ENCODE data around the gene LRP2. TPM values are rescaled to one million over a fixed set of nuclear protein-coding genes. Genes with fewer than 3 reads are reported as not detected.

LRP2 gene
- total RNA-seq, 6 donors from 2014 or later: 20.0 to 56.5 (median 27.5) TPM

- no peaks in the 10 kb centered on the region for H3K27me3 ChIP-seq
- H3K9me3 ChIP-seq: no peaks in the 10 kb centered on the region
- no peak overlapping the region for H3K4me3 ChIP-seq
- no peak for TF ChIP-seq EP300 (IDR thresholded peaks at IDR 0.05)
- TF ChIP-seq POLR2AphosphoS5 (IDR thresholded peaks at IDR 0.05): no peak
- no peak for TF ChIP-seq CTCF (IDR thresholded peaks at IDR 0.05)
- TF ChIP-seq POLR2A (IDR thresholded peaks at IDR 0.05): no peak
- DNase-seq: no peak
- WGBS, 2 donors: 70 to 71% methylated on average over 6 of the region's 6 CpGs
- no peak for ATAC-seq (ENCODE audit: low FRiP score in 2 of 2)
- no peak overlapping the region for H3K27ac ChIP-seq
- peaks cover 0 to 4% (median 0%) of the 10 kb centered on the region in 4 donors for H3K4me1 ChIP-seq
- no peaks in the 10 kb centered on the region for H3K36me3 ChIP-seq
Observed at GRCh38 chr2:169348321-169349024, 13.9 kb downstream of the LRP2 start.

GRCh38 chr2:169345486-169346437 is 16.6 kb downstream of the LRP2 start:
- Histone ChIP-seq H3K9me3 (no peaks in the 10 kb centered on the region), H3K27ac (no peak overlapping the region), H3K36me3 (no peaks in the 10 kb centered on the region), H3K4me1 (peaks cover 0 to 8% (median 0%) of the 10 kb centered on the region in 4 donors), H3K4me3 (no peak overlapping the region), H3K27me3 (no peaks in the 10 kb centered on the region)
- TF ChIP-seq POLR2AphosphoS5 (IDR thresholded peaks at IDR 0.05): no peak
- TF ChIP-seq POLR2A (IDR thresholded peaks at IDR 0.05): no peak
- no peak for TF ChIP-seq CTCF (IDR thresholded peaks at IDR 0.05)
- no peak for TF ChIP-seq EP300 (IDR thresholded peaks at IDR 0.05)
- ATAC-seq (ENCODE audit: low FRiP score in 2 of 2): no peak
- DNase-seq: no peak
- WGBS, 2 donors: 63 to 66% methylated on average over 7 of the region's 7 CpGs

- 49 to 52% methylated on average over 5 of the region's 5 CpGs for WGBS, 2 donors
- no peak overlapping the region for H3K27ac ChIP-seq
Observed at GRCh38 chr2:169344736-169345485, 17.4 kb downstream of the LRP2 start.

GRCh38 chr2:169343202-169343601 is 19.1 kb downstream of the LRP2 start:
- no peaks in the 10 kb centered on the region for H3K36me3 ChIP-seq
- ATAC-seq (ENCODE audit: low FRiP score in 2 of 2): no peak
- no peaks in the 10 kb centered on the region for H3K27me3 ChIP-seq
- H3K27ac ChIP-seq: no peak overlapping the region
- no peak overlapping the region for H3K4me3 ChIP-seq
- DNase-seq: no peak
- H3K4me1 ChIP-seq: peaks cover 0 to 8% (median 0%) of the 10 kb centered on the region in 4 donors
- H3K9me3 ChIP-seq: no peaks in the 10 kb centered on the region
- TF ChIP-seq EP300 (IDR thresholded peaks at IDR 0.05) (no peak), CTCF (IDR thresholded peaks at IDR 0.05) (no peak), POLR2A (IDR thresholded peaks at IDR 0.05) (no peak), POLR2AphosphoS5 (IDR thresholded peaks at IDR 0.05) (no peak)

More at GRCh38 chr2:169344736-169345485, 17.4 kb downstream of the LRP2 start:
- H3K4me3 ChIP-seq: no peak overlapping the region
- DNase-seq (no peak), ATAC-seq (ENCODE audit: low FRiP score in 2 of 2) (no peak)
- H3K4me1 ChIP-seq: peaks cover 0 to 8% (median 0%) of the 10 kb centered on the region in 4 donors
- H3K9me3 ChIP-seq: no peaks in the 10 kb centered on the region
- H3K36me3 ChIP-seq: no peaks in the 10 kb centered on the region
- no peaks in the 10 kb centered on the region for H3K27me3 ChIP-seq
- no peak for TF ChIP-seq EP300 (IDR thresholded peaks at IDR 0.05)
- TF ChIP-seq CTCF (IDR thresholded peaks at IDR 0.05): no peak

All from upper lobe of left lung (tissue), 6 donors.